Colonic mucosa (tissue), 4 donors: ENCODE measurements around the gene FAM83F. TPM values are rescaled to one million over a fixed set of nuclear protein-coding genes. Genes with fewer than 3 reads are reported as not detected.

ENCODE experiments used
- DNase-seq: peaks from one replicate; pipeline ENCODE4 v3.0.0-alpha.2; 2020
- H3K27ac ChIP-seq: fragments of 200-600 bp; one replicate; pipeline ENCODE4 v1.8.0; 2021
- H3K27me3 ChIP-seq: fragments of 200-600 bp; one replicate; pipeline ENCODE4 v1.8.0; 2021
- H3K36me3 ChIP-seq: fragments of 200-600 bp; one replicate; pipeline ENCODE4 v1.8.0; 2021
- H3K4me1 ChIP-seq: fragments of 200-600 bp; one replicate; pipeline ENCODE4 v1.8.0; 2021; ENCODE audit warnings: mild to moderate bottlenecking
- H3K4me3 ChIP-seq: fragments of 200-600 bp; one replicate; pipeline ENCODE4 v1.8.0; 2021
- H3K9ac ChIP-seq, 2 donors: one replicate each; pipeline ENCODE4 v1.7.0; 2013; ENCODE audit warnings: control low read depth in 2 of 2, low read depth in 2 of 2, low read length in 2 of 2
- H3K9me3 ChIP-seq: fragments of 200-600 bp; one replicate; pipeline ENCODE4 v1.8.0; 2021
- CTCF ChIP-seq: fragments of 200-600 bp; IDR thresholded peaks from one replicate; pipeline ENCODE4 v1.8.0; 2022; ENCODE audit warnings: antibody characterized with exemption, mild to moderate bottlenecking
- intact Hi-C: fragments of 100-400 bp; cut with DNase I; formaldehyde crosslinking; loops from one replicate; pipeline ENCODE4 v1.14.1; 2022
- total RNA-seq, 2 donors: library from RNA; stranded (reverse); fragmentation: NEBNext Ultra II Directional in 1 of 2; extraction: Animal tissue kit (Norgen Biotek cat#: 25700) in 1 of 2; gene quantifications; one replicate each; pipeline ENCODE4 v1.2.1, GENCODE V29; 2021
- donor health status: healthy.
- donor health status: DM: no; HTN: no; CAD: no.
- donor health status: DM: no; HTN: no; CAD: no.

The FAM83F gene
- total RNA-seq, 2 donors from 2014 or later, result 38.3 to 40.6 TPM

GRCh38 chr22:40026641-40027040 lies 31.9 kb downstream of the FAM83F start:
- no peak for DNase-seq
- Histone ChIP-seq H3K27me3 (no peaks in the 10 kb centered on the region), H3K4me1 (peaks cover 6% of the 10 kb centered on the region), H3K27ac (no peak overlapping the region), H3K36me3 (no peaks in the 10 kb centered on the region), H3K9me3 (no peaks in the 10 kb centered on the region), H3K9ac (no peak overlapping the region), H3K4me3 (no peak overlapping the region)
- no peak for TF ChIP-seq CTCF
- intact Hi-C loops, result loop anchor here (5.0 kb wide), 1 partner anchor 404 kb away; no protein-coding TSS in a partner anchor

- no peaks in the 10 kb centered on the region for H3K36me3 ChIP-seq
- intact Hi-C loops, result loop anchor here (5.0 kb wide), 1 partner anchor 405 kb away; no protein-coding TSS in a partner anchor
- no peaks in the 10 kb centered on the region for H3K27me3 ChIP-seq
- H3K27ac ChIP-seq, result no peak overlapping the region
- DNase-seq, result no peak
- no peaks in the 10 kb centered on the region for H3K9me3 ChIP-seq
- no peak overlapping the region for H3K4me3 ChIP-seq
- peaks cover 6% of the 10 kb centered on the region for H3K4me1 ChIP-seq
- TF ChIP-seq CTCF, result no peak
- no peak overlapping the region for H3K9ac ChIP-seq
Observed at GRCh38 chr22:40027191-40028097, 32.7 kb downstream of the FAM83F start.

- Histone ChIP-seq H3K27ac (no peak overlapping the region), H3K9ac (no peak overlapping the region), H3K27me3 (no peaks in the 10 kb centered on the region), H3K4me3 (no peak overlapping the region), H3K36me3 (no peaks in the 10 kb centered on the region), H3K4me1 (peaks cover 6% of the 10 kb centered on the region), H3K9me3 (no peaks in the 10 kb centered on the region)
- no peak for DNase-seq
- no peak for TF ChIP-seq CTCF
- intact Hi-C loops, result loop anchor here (5.0 kb wide), 1 partner anchor 406 kb away; no protein-coding TSS in a partner anchor
Observed at GRCh38 chr22:40028098-40028425, 33.3 kb downstream of the FAM83F start.

- no peak for DNase-seq
- intact Hi-C loops, result loop anchor here (5.0 kb wide), 1 partner anchor 407 kb away; no protein-coding TSS in a partner anchor
Observed at GRCh38 chr22:40029189-40029890, 34.6 kb downstream of the FAM83F start.

More at GRCh38 chr22:40029189-40029890, 34.6 kb downstream of the FAM83F start:
- no peak for TF ChIP-seq CTCF
- no peak overlapping the region for H3K9ac ChIP-seq
- no peaks in the 10 kb centered on the region for H3K36me3 ChIP-seq
- H3K4me3 ChIP-seq, result no peak overlapping the region
- H3K27ac ChIP-seq, result no peak overlapping the region
- H3K4me1 ChIP-seq, result peaks cover 4% of the 10 kb centered on the region
- H3K27me3 ChIP-seq, result no peaks in the 10 kb centered on the region
- no peaks in the 10 kb centered on the region for H3K9me3 ChIP-seq
